HG03066 (cell line): ENCODE results near the gene TWNK.

Experiments
- ATAC-seq: cut with Tn5 transposase; IDR thresholded peaks from one replicate; pipeline ENCODE4 v1.9.1; 2021; ENCODE audit warnings: low read depth; ENCODE audit not compliant: unreplicated experiment

TWNK gene

DNA sequence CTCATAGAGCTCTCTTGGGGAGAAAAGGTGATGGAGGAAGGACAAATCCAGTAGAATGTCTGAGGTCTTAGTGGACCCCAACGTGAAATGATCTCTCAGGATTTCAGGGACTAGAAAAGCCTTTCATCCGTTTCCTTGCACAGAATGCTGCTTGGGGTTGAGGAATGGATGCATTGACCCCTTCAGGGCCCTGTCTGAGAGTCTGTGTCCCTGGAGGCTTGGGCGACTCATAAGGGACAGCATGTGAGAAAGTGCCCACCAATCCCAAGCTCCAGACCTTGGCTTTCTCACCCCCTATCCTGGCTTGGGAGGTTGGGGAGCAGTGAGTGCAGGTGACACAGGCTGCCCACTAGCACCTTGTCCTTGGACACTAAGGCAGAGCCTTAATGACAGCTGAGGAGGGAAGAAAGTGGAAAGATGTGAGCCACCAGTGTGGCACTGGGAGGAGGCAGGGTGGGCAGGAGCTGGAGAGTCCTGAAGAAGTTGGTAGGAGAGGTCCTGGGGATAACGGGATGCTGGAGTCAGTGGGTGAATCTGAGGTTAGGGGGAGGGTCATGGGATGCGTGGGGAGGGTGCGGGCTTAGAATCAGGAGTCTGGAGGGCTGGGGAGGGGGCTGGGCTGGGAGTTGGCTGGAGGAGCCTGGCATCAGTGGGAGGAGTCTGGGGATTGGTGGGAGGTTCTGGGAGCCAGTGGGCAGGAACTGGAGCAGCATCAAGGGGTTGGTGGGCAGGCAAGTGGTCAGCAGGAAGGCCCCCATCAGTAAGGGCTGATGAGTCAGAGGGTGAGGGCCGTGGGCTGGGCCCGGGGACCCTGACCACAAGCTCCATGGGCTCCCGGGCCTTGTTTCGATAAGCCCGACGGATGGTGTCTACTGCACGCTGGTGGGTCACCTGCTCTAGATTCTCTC, 20.8 kb downstream of the TWNK start:
- ATAC-seq, result no peak

DNA sequence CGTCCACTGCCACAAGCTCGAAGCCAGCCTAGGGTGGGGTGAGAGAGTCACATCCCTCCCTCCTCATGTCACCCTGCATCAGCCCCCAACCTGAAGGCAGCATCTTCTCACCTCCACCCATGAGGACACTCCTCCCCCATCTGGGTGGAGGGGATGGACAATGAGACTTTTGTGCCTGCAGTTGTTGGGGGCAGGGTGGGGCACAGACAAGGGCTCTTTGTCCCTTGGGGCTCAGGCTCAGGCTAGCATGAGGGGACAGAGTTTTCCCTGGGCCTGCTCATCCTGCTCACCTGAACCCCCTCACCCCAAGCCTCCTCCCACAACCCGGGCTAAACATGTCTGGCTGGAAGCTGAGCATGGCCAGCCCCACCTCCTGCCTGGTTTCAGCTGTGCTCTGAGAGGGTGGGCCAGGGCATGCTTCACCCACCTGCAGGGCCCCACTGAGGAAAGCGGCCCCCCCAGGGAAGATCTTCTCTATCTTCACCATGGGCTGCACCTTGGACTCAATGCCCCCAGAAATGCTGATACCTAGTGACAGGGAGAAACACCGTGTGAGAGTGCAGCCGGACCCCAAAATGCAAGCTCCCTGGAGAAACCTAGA, 21.6 kb downstream of the TWNK start:
- no peak for ATAC-seq

DNA sequence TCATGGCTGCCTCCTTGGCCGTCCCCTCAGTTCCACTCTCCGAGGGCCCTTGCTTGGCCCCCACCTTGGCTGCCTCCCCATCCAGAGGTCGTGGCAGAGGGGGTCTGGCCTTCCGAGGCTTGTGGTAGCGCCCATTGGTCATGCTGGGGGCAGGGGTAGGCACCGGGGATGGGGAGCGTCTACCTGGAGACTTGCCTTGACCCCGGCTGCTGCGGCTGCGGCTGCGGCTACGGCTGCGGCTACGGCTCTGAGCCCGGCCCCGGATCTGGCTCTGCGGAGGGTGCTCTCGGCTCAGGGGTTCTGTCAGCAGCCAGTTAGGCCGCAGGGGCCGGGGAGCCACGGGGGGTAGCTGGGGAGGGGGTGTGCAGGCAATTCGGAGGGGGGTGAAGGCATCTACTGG, 23.0 kb downstream of the TWNK start:
- ATAC-seq, result no peak

DNA sequence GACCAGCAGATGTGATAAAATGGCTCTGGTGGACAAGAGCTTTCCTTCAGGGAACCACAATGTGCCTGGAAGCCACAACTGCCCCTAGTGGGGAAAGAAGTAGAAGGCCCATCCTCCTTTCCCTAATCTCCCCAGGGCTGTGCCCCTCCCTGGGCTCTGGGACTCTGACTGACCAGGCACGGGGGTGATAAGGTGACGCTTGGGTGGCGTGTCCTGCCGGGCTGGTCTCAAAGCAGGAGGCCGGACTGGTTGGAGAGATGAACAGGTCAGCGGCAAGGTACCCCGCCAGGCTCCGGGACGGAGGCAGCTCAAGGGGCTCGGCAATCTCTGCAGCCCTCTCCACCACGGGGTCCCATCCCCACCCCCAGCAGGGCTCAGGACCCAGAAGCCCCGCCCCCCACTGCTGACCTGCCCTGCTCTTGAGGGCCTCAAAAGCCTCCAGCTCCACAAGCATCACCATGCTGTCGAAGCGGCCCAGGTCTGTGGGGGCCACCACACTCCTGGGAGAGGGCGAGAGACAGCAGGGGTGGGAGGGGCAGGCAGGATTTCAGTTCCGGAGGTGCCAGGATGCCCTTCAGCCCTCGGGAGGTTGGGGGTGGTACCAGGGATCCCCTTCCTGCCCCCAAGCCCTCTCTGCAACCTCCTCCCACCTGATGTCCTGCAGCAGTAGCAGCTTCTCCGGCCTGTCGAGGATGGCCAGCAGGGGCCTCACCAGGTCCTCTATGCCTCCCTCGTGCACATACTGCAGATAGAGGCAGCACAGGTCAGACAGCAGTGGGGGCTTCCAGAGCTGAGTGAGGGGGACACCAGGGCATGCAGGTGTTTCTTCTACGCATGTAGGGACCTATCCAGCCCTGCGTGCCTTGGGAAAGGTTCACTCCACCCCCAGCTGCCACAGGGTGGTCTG, 24.4 kb downstream of the TWNK start:
- ATAC-seq, result no peak

DNA sequence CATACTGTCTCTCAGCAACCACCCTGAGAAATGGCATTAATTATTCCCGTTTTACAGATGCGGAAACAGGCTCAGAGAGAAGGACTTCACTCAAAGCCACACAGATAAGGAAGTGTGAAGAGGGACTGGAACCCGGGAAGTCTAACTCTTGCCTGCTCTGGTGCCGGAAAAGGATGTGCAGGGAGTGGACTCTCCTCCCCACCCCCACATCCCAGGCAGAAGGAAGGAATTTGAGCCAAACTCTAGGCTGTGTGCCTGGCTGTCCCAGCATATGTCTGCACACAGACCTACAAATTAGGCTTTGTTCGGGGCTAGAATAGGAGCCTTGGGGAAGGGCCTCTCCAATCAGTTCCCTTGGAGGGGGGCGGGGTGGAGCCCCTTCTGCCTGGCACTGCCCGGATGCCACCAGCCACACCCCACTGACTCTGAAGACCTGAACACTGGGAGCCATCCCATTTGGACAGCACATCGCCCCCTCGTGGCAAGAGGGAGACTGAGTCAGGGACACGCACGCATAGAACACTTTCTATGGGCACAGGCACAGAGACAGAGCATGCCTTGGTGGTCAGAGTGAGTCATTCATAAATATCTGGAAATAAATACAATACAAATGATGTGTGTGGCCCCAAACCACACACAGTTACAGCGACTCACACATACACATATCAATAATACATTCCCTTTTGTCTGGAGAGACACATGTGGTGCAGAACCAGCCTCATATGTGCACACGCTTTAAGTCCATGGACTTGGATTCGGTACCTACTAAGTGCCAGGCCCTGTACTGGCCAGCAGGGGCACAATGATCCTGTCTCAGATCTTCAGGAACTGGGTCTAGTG, 25.4 kb downstream of the TWNK start:
- peak; percentile 66 for ATAC-seq

GRCh38 chr10:101013365-101013825, 26.1 kb downstream of the TWNK start:
- ATAC-seq, result no peak

- no peak for ATAC-seq
Measured at GRCh38 chr10:101014230-101014884, 27.0 kb downstream of the TWNK start.

DNA sequence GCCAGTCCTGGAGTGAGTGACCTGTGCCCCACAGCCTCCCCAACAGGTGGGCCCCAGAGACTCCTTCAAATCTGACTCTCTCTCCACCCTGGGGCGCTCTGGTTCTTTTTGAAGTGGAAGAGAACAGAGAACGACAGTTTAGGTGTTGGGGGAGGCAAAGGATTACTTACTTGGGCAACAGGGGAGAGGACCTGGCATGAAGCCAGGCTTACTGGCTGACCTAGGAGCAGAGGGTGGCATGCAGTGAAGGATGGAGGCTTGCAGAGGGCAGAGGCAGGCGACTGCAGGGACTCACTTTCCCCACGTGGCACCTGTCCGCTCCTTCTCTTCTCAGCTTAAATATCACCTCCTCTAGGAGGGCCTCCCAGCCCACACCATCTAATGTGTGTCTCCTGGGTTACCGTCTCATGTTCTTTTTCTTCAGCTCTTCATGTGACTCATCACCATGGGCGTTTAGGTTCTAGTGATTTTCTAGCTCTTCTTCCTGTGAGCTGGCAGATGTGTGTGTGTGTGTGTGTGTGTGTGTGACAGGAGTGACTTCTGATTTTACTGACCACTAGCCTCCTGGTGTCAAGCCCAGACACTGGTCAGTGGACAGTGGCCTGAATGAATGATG, 27.7 kb downstream of the TWNK start:
- ATAC-seq, result no peak

GRCh38 chr10:101015582-101015973, 28.2 kb downstream of the TWNK start:
- ATAC-seq, result no peak

DNA sequence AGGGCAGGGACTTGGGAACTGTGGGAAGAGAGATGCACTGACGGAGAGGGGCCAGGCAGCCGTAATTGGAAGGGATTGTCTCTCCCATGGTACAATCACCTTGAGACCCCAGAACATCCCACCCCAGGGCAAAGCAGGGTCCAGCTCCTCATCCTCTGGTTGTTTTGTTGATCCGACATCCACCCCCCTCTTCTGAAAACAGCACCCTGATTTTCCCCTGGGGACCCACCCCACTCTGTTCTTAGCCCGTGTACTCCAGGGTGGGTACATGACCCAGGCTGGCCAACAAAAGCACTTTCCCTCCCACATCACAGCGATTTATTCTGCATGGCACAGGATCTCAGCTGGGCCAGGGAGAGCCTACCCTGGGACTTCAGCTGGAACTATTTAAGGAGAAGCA, 29.5 kb downstream of the TWNK start:
- ATAC-seq, result no peak

- no peak for ATAC-seq
Measured at GRCh38 chr10:101018118-101018599, 30.8 kb downstream of the TWNK start.

DNA sequence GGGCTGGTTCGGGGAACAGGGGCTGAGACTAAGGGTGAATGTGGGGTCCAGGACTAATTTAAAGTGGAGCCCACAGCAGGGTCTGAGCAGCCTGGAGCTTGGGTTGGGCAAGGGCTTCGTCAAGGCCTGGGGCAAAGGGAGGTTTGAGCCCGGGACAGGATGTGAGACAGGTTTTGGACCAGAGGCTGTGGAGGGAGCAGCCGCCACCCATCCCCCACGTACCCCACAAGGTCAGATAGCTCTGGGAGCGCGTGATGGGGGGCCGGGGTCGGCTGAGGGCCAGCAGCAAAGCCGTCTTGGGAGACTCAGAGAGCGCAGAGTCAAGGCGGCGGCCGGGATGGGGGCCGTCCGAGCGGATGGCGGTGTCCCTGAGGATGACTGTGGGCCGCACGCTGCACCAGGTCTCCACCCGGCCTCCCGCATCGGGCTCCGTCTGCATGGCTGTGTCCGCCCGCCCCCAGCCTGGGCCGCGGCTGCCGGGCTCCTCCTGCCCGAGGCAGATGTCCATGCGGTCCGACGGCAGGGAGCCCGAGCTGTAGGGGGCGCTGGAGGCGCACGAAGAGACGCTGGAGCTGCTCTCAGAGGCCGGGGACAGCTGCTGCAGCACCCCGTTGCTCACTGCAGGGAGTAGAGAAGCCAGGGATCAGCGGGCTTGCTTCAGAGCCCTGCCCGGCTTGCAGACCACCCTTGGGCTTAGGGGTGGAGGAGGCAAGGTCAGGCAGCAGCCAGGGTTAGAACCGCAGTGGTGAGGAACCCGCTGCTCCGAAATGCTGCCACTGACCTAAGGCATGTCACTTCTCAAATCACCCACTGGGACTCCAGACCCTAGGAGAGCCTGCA, 31.5 kb downstream of the TWNK start:
- ATAC-seq, result peak; percentile 55

DNA sequence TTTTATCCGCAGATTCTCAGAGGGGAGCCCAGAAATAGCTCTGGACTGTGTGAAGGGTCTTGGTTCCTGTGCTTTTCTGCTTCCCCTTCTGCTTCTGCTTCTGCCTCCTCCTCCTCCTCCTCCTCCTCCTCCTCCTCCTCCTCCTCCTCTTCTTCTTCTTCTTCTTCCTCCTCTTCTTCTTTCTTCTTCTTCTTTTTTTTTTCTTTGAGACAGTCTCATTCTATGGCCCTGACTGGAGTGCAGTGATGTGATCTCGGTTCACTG, 32.0 kb downstream of the TWNK start:
- ATAC-seq, result no peak

- ATAC-seq, result no peak
Measured at GRCh38 chr10:101020427-101021075, 33.2 kb downstream of the TWNK start.

- ATAC-seq, result no peak
Measured at GRCh38 chr10:101021239-101021638, 33.9 kb downstream of the TWNK start.

GRCh38 chr10:101021692-101022251, 34.4 kb downstream of the TWNK start:
- no peak for ATAC-seq

- no peak for ATAC-seq
Measured at GRCh38 chr10:101022967-101023705, 35.8 kb downstream of the TWNK start.
